Right lobe of liver (tissue), 4 donors: ENCODE data around the gene WRNIP1.

Experiments used
- CTCF ChIP-seq, 4 donors: fragments of 200-600 bp in 3 of 4; fragments of 450-650 bp in 1 of 4; IDR thresholded peaks; one replicate each; pipeline versions ENCODE4 v1.5.1 to v1.8.0; 2016 to 2022; ENCODE audit warnings: antibody characterized with exemption in 4 of 4, mild to moderate bottlenecking in 2 of 4
- POLR2A ChIP-seq: fragments of 450-650 bp; IDR thresholded peaks from one replicate; pipeline ENCODE4 v1.6.1; 2017; ENCODE audit warnings: antibody characterized with exemption, mild to moderate bottlenecking
- donor health status: DM: no; HTN: no; CAD: no.
- donor health status: DM: no; HTN: no; CAD: no.
- donor health status: DM: no; HTN: yes; CAD: no.

- TF ChIP-seq CTCF (IDR thresholded peaks at IDR 0.05) = no peak
- no peak for TF ChIP-seq POLR2A
These were observed 16.6 kb downstream of the WRNIP1 start for GRCh38 chr6:2781685-2782355.
